ENCODE data around the gene NEDD4L.

DNA sequence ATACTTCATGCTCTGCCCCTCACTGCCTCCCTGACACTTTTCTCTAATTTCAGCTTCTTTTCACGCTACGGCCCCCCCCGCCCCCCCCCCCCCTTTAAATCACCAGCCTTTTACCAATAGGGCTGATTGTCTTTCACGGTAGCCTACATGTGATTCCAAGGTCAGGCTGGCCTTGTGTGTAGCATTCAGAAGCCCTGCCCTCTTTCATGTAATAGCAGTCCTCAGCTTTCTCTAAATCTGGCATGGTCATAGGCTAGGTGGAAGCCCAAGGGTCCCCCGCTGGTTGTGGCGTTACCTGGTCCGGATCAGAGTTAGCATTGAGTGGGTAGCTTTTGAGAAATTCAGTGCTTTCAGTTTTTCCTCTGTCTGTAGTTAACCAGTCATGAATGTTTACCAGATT is 303.1 kb downstream of the NEDD4L start:
- TF ChIP-seq, protein P1, sequence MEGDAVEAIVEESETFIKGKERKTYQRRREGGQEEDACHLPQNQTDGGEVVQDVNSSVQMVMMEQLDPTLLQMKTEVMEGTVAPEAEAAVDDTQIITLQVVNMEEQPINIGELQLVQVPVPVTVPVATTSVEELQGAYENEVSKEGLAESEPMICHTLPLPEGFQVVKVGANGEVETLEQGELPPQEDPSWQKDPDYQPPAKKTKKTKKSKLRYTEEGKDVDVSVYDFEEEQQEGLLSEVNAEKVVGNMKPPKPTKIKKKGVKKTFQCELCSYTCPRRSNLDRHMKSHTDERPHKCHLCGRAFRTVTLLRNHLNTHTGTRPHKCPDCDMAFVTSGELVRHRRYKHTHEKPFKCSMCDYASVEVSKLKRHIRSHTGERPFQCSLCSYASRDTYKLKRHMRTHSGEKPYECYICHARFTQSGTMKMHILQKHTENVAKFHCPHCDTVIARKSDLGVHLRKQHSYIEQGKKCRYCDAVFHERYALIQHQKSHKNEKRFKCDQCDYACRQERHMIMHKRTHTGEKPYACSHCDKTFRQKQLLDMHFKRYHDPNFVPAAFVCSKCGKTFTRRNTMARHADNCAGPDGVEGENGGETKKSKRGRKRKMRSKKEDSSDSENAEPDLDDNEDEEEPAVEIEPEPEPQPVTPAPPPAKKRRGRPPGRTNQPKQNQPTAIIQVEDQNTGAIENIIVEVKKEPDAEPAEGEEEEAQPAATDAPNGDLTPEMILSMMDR (IDR thresholded peaks at IDR 0.05) = no peak
- TF ChIP-seq EZH2 (IDR thresholded peaks at IDR 0.05; ENCODE audit: borderline replicate concordance, insufficient read depth, low read depth, low read length, poor library complexity, severe bottlenecking) = no peak

All from B cell (primary cell).